Measurements from ENCODE around the gene XPO5. TPM values are rescaled to one million over a fixed set of nuclear protein-coding genes. Genes with fewer than 3 reads are reported as not detected.
"Not testable (repeated sequence)": the region's sequence is repeated elsewhere in the genome, so short reads cannot be mapped to it uniquely, and the experiment has no call there.

Gene XPO5
- polyA plus RNA-seq, 1 donor (not counting 4 experiments of a cell fraction or from before 2014, with no cell fraction given), result 49.9 TPM

- Histone ChIP-seq H3K9ac (ENCODE audit: control insufficient read depth, extremely low read depth, insufficient read depth, low read length) (no peak overlapping the region), H3K27me3 (ENCODE audit: control insufficient read depth, extremely low read depth, insufficient read depth, low read length) (no peaks in the 10 kb centered on the region), H3K27ac (ENCODE audit: control insufficient read depth, insufficient read depth, low read length) (no peak overlapping the region), H3K9me1 (ENCODE audit: control insufficient read depth, extremely low read depth, insufficient read depth, low read length) (no peaks in the 10 kb centered on the region), H3K79me2 (ENCODE audit: control insufficient read depth, insufficient read depth, low read length) (peaks cover 2% of the 10 kb centered on the region), H3K4me1 (ENCODE audit: control insufficient read depth, extremely low read depth, insufficient read depth, low read length) (peaks cover 14% of the 10 kb centered on the region), H4K20me1 (ENCODE audit: control insufficient read depth, extremely low read depth, insufficient read depth, low read length) (no peaks in the 10 kb centered on the region), H3K9me3 (ENCODE audit: control insufficient read depth, low read depth, low read length) (no peaks in the 10 kb centered on the region), H3K36me3 (ENCODE audit: control insufficient read depth in 2 of 2, extremely low read depth in 1 of 2, insufficient read depth in 2 of 2, low read length in 2 of 2) (peaks cover 50 to 64% of the 10 kb centered on the region in 2 experiments), H2AFZ (ENCODE audit: control insufficient read depth, low read length) (no peak overlapping the region), H3K4me2 (ENCODE audit: control insufficient read depth, extremely low read depth, insufficient read depth, low read depth, low read length) (no peak overlapping the region), H3K4me3 (ENCODE audit: control insufficient read depth in 2 of 3, extremely low read depth in 1 of 3, insufficient read depth in 2 of 3, low read depth in 1 of 3, low read length in 3 of 3) (no peak overlapping the region)
- no peak for FAIRE-seq
- TF ChIP-seq EZH2 (IDR thresholded peaks at IDR 0.05; ENCODE audit: low read length), result no peak
- no peak for TF ChIP-seq CTCF (optimal IDR thresholded peaks at IDR 0.05 in 1 of 3, IDR thresholded peaks at IDR 0.05 in 1 of 3, conservative IDR thresholded peaks at IDR 0.05 in 1 of 3; ENCODE audit: extremely low read depth in 1 of 3, insufficient read depth in 2 of 3, low read length in 3 of 3)
- DNase-seq (ENCODE audit: low read depth, low spot score), result no peak
- dilution Hi-C loops (cut with MboI; ENCODE audit: extremely low pct_ligation_motif_present, low sequenced_read_pairs), result no loop called here
These were observed 74.9 kb downstream of the XPO5 start for GRCh38 chr6:43500921-43501320.

DNA sequence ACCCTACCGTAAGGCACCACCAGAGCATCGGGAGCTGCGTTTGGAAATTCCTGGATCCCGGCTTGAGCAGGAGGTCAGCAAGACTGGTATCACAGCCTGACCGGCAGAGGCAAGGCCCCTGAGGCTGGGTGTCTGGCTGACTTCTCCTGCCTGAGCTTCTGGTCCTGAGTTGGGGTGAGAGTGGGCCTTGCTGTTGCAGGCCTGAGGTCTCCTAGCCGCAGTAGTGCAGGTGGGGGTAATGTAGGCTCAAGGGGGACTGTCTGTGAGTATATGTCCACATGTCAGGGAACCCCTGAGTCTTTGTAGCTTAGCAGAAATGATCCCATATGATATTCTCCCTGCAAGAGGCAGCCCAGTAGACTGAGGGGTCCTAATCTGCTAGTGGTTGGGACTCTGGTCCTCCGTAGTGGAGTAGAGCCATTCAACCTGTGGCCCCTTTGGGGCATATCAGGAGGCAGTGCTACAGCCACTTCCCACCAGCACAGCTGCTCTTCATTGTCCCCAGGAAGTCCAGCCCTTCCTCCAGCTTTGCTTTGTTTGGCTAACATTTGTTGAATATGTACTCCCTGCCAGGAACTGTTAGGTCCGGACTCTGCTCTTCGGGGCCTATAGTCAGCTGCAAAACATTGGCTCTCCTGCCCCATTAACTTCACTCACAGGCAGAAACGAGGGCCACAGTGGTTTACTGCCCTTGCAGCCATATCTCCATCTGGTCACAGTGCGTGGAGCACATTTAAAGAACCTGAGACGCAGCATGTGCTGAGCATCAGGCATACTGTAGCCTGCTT lies 76.6 kb downstream of the XPO5 start:
- Histone ChIP-seq H3K27ac (ENCODE audit: control insufficient read depth, insufficient read depth, low read length) (no peak overlapping the region), H3K36me3 (ENCODE audit: control insufficient read depth in 2 of 2, extremely low read depth in 1 of 2, insufficient read depth in 2 of 2, low read length in 2 of 2) (peaks cover 40 to 68% of the 10 kb centered on the region in 2 experiments), H3K9ac (ENCODE audit: control insufficient read depth, extremely low read depth, insufficient read depth, low read length) (no peak overlapping the region)

GRCh38 chr6:43498291-43498690 lies 77.5 kb downstream of the XPO5 start:
- H3K9ac ChIP-seq (ENCODE audit: control insufficient read depth, extremely low read depth, insufficient read depth, low read length); H3K79me2 ChIP-seq (ENCODE audit: control insufficient read depth, insufficient read depth, low read length); DNase-seq (ENCODE audit: low read depth, low spot score); H3K9me1 ChIP-seq (ENCODE audit: control insufficient read depth, extremely low read depth, insufficient read depth, low read length); dilution Hi-C loops (cut with MboI; ENCODE audit: extremely low pct_ligation_motif_present, low sequenced_read_pairs); H2AFZ ChIP-seq (ENCODE audit: control insufficient read depth, low read length); H3K27ac ChIP-seq (ENCODE audit: control insufficient read depth, insufficient read depth, low read length); H3K9me3 ChIP-seq (ENCODE audit: control insufficient read depth, low read depth, low read length); H3K27me3 ChIP-seq (ENCODE audit: control insufficient read depth, extremely low read depth, insufficient read depth, low read length); H3K4me2 ChIP-seq (ENCODE audit: control insufficient read depth, extremely low read depth, insufficient read depth, low read depth, low read length); H4K20me1 ChIP-seq (ENCODE audit: control insufficient read depth, extremely low read depth, insufficient read depth, low read length); FAIRE-seq; H3K4me3 ChIP-seq (ENCODE audit: control insufficient read depth in 2 of 3, extremely low read depth in 1 of 3, insufficient read depth in 2 of 3, low read depth in 1 of 3, low read length in 3 of 3): not testable (repeated sequence)
- peaks cover 40% of the 10 kb centered on the region for H3K4me1 ChIP-seq (ENCODE audit: control insufficient read depth, extremely low read depth, insufficient read depth, low read length)
- H3K36me3 ChIP-seq (ENCODE audit: control insufficient read depth in 2 of 2, extremely low read depth in 1 of 2, insufficient read depth in 2 of 2, low read length in 2 of 2), result peaks cover 36 to 62% of the 10 kb centered on the region in 2 experiments

More for the DNA sequence above, 76.6 kb downstream of the XPO5 start:
- Histone ChIP-seq H3K9me3 (ENCODE audit: control insufficient read depth, low read depth, low read length) (no peaks in the 10 kb centered on the region), H3K9me1 (ENCODE audit: control insufficient read depth, extremely low read depth, insufficient read depth, low read length) (no peaks in the 10 kb centered on the region), H3K79me2 (ENCODE audit: control insufficient read depth, insufficient read depth, low read length) (peaks cover 2% of the 10 kb centered on the region), H4K20me1 (ENCODE audit: control insufficient read depth, extremely low read depth, insufficient read depth, low read length) (no peaks in the 10 kb centered on the region), H3K27me3 (ENCODE audit: control insufficient read depth, extremely low read depth, insufficient read depth, low read length) (no peaks in the 10 kb centered on the region), H3K4me1 (ENCODE audit: control insufficient read depth, extremely low read depth, insufficient read depth, low read length) (peaks cover 31% of the 10 kb centered on the region), H2AFZ (ENCODE audit: control insufficient read depth, low read length) (no peak overlapping the region), H3K4me3 (ENCODE audit: control insufficient read depth in 2 of 3, extremely low read depth in 1 of 3, insufficient read depth in 2 of 3, low read depth in 1 of 3, low read length in 3 of 3) (no peak overlapping the region), H3K4me2 (ENCODE audit: control insufficient read depth, extremely low read depth, insufficient read depth, low read depth, low read length) (no peak overlapping the region)
- no peak for FAIRE-seq
- TF ChIP-seq CTCF (optimal IDR thresholded peaks at IDR 0.05 in 1 of 3, IDR thresholded peaks at IDR 0.05 in 1 of 3, conservative IDR thresholded peaks at IDR 0.05 in 1 of 3; ENCODE audit: extremely low read depth in 1 of 3, insufficient read depth in 2 of 3, low read length in 3 of 3) (no peak), EZH2 (IDR thresholded peaks at IDR 0.05; ENCODE audit: low read length) (no peak)
- DNase-seq (ENCODE audit: low read depth, low spot score), result no peak
- dilution Hi-C loops (cut with MboI; ENCODE audit: extremely low pct_ligation_motif_present, low sequenced_read_pairs), result no loop called here
